MCF 10A (cell line): Measurements from ENCODE around the gene TLCD3B. TPM values are rescaled to one million over a fixed set of nuclear protein-coding genes. Genes with fewer than 3 reads are reported as not detected.

ENCODE experiments used
- BruUV-seq: library from RNA; stranded (reverse); fragments of 400-500 nt; replicated peaks from 2 replicates; lab custom pipeline; 2021; lab: Mats Ljungman, UMichigan
- CTCF ChIA-PET: fragments of 300-600 bp; sonication (Branson Sonifier 250); formaldehyde crosslinking; extraction: SDS; loops from one replicate; lab custom pipeline; 2021; ENCODE audit warnings: antibody characterized with exemption, inconsistent platforms; lab: Yijun Ruan, JAX
- POLR2A ChIA-PET: fragments of 300-600, 350-650 bp; sonication (Branson Sonifier 250); formaldehyde crosslinking; extraction: SDS; loops from one replicate; lab custom pipeline; 2020; ENCODE audit warnings: antibody characterized with exemption, inconsistent platforms; lab: Yijun Ruan, JAX
- DNase-seq: peaks from one replicate; pipeline ENCODE4 v3.0.0-alpha.2; 2018; ENCODE audit not compliant: unreplicated experiment
- H3K27ac Mint-ChIP-seq: one replicate; pipeline ENCODE4 v1.8.0; 2022; ENCODE audit warnings: mild to moderate bottlenecking, low read depth, mixed read lengths; ENCODE audit not compliant: unreplicated experiment
- H3K27me3 Mint-ChIP-seq: one replicate; pipeline ENCODE4 v1.8.0; 2022; ENCODE audit warnings: mixed read lengths; ENCODE audit not compliant: insufficient read depth, unreplicated experiment
- H3K36me3 Mint-ChIP-seq: one replicate; pipeline ENCODE4 v1.8.0; 2022; ENCODE audit warnings: mild to moderate bottlenecking, moderate library complexity, mixed read lengths; ENCODE audit not compliant: insufficient read depth, unreplicated experiment
- H3K4me1 Mint-ChIP-seq: one replicate; pipeline ENCODE4 v1.8.0; 2022; ENCODE audit warnings: mixed read lengths; ENCODE audit not compliant: insufficient read depth, unreplicated experiment
- H3K4me3 Mint-ChIP-seq: one replicate; pipeline ENCODE4 v1.8.0; 2022; ENCODE audit warnings: mild to moderate bottlenecking, moderate library complexity, mixed read lengths; ENCODE audit not compliant: unreplicated experiment
- H3K9me3 Mint-ChIP-seq: one replicate; pipeline ENCODE4 v1.8.0; 2022; ENCODE audit warnings: mixed read lengths; ENCODE audit not compliant: unreplicated experiment
- intact Hi-C: fragments of 100-400 bp; cut with micrococcal nuclease; formaldehyde crosslinking; loops from 2 replicates; pipeline ENCODE4 v1.14.1; 2022
- total RNA-seq: library from RNA; stranded (reverse); gene quantifications from 2 replicates; pipeline ENCODE4 v1.2.3, GENCODE V29; 2022
- TF ChIP-seq, protein P1 (sequence below): fragments of 200-600 bp; IDR thresholded peaks from one replicate; pipeline ENCODE4 v1.8.0; 2022; ENCODE audit warnings: antibody characterized with exemption, mild to moderate bottlenecking; ENCODE audit not compliant: unreplicated experiment

TLCD3B gene
- total RNA-seq, 1 experiment from 2014 or later = 0.21 TPM

DNA sequence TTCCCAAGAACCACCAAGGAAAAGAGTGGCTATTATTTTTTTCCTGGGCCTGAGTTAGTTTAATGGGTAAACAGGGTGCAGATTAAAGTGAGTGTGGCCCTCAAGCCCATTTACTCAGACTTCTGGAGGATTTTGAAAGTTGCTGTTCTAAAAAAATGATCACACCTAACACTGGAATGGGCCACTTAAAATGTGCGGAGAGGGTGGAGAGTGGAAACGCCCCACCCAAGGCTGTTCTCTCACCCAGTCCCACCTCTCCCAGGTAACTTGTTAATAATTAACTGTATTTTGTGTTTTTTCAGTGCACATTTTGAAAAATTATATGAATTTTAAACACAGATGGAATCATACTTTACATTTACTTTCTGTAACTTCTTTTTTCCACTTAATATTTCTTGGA is 41.0 kb downstream of the TLCD3B start:
- ChIA-PET CTCF (no interaction called here), POLR2A (interaction anchor here (0.8 to 1.1 kb wide), 2 partner anchors 16 to 46 kb away, joined by 3 read pairs; no protein-coding TSS in a partner anchor)
- TF ChIP-seq, protein P1, sequence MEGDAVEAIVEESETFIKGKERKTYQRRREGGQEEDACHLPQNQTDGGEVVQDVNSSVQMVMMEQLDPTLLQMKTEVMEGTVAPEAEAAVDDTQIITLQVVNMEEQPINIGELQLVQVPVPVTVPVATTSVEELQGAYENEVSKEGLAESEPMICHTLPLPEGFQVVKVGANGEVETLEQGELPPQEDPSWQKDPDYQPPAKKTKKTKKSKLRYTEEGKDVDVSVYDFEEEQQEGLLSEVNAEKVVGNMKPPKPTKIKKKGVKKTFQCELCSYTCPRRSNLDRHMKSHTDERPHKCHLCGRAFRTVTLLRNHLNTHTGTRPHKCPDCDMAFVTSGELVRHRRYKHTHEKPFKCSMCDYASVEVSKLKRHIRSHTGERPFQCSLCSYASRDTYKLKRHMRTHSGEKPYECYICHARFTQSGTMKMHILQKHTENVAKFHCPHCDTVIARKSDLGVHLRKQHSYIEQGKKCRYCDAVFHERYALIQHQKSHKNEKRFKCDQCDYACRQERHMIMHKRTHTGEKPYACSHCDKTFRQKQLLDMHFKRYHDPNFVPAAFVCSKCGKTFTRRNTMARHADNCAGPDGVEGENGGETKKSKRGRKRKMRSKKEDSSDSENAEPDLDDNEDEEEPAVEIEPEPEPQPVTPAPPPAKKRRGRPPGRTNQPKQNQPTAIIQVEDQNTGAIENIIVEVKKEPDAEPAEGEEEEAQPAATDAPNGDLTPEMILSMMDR = no peak
- no peak for DNase-seq
- Mint-ChIP-seq H3K9me3 (no peaks in the 10 kb centered on the region), H3K27me3 (no peaks in the 10 kb centered on the region), H3K4me3 (no peak overlapping the region), H3K36me3 (peaks cover 35% of the 10 kb centered on the region), H3K4me1 (peaks cover 11% of the 10 kb centered on the region), H3K27ac (no peak overlapping the region)
- no TSS peak for BruUV-seq
- intact Hi-C loops = no loop called here

DNA sequence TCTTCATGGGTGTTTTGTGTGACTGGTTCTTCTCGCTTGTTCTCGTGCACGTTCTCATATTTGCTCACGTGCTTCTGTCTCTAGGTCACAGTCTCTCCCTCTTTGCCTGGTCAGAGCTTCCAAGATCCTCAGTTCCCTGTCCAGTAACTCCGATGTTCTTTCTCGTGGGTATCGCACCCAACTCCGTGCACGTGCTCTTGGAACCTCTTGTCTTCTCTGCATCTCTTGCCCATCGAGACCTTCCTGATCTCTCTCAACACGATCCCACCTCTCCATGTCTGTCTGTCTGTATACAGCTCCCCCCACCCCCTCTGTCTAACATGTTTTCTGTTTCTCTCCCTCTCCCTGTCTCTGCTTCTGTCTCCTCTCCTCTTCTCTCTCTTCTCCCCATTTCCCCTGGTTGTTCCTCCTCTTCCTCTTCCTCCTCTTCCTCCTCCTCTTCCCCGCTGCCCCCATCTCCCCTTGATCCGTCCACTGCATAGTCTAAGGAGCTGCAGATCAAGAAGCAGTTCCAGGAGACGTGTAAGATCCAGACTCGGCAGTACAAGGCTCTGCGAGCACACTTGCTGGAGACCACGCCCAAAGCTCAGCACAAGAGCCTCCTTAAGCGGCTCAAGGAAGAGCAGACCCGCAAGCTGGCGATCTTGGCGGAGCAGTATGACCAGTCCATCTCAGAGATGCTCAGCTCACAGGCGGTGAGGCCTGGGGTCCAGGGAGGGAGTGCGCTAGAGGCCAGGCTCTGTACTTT is 41.8 kb downstream of the TLCD3B start:
- intact Hi-C loops = no loop called here
- no TSS peak for BruUV-seq
- Mint-ChIP-seq H3K27ac (no peak overlapping the region), H3K4me3 (no peak overlapping the region), H3K9me3 (no peaks in the 10 kb centered on the region), H3K27me3 (no peaks in the 10 kb centered on the region), H3K4me1 (peaks cover 6% of the 10 kb centered on the region), H3K36me3 (peaks cover 42% of the 10 kb centered on the region)
- TF ChIP-seq, protein P1 = no peak
- CTCF ChIA-PET = interaction anchor here (0.6 to 1.4 kb wide), 2 partner anchors 14 to 19 kb away, joined by 3 to 4 read pairs; no protein-coding TSS in a partner anchor
- no peak for DNase-seq
- POLR2A ChIA-PET = interaction anchor here (0.8 to 1.1 kb wide), 2 partner anchors 15 to 46 kb away, joined by 3 read pairs; no protein-coding TSS in a partner anchor

DNA sequence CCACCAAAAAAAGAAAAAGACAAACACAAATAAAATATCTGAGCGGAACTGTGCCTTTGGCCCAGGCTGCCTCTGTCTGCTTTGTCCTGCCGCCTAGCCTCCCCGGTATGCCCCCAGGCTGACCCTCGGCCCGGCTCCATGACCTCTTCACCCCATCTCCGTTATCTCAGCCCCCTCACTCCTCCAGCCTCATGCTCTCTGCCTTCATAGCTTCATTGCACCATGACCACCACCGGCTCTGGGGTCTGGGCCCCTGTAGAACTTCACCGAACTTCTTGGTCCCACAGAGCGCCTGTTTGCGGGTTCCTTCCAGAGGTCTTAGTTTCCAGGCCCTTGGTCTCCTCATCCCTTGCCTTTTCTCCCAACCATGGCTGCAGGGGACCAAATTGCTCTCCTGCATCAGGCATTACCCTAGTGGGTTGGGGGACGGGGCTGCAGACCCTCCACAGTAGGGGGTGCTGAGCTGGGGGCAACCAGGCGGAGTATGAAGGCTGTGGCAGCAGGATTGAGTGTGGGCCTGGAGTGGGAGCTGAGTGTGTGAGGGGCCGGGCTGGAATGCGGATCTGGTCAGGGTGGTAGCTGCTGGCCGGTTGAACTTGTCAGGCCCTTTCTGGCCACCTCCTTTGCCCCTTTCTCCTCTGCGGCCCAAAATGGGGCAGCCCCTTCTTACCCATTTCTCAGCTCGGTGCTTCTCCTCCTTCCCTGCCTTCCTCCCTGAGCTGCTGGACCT is 42.6 kb downstream of the TLCD3B start:
- DNase-seq = no peak
- POLR2A ChIA-PET = interaction anchor here (0.7 to 1.1 kb wide), 2 partner anchors 14 to 168 kb away, joined by 3 read pairs; no protein-coding TSS in a partner anchor
- CTCF ChIA-PET = interaction anchor here (0.6 to 1.4 kb wide), 3 partner anchors 13 to 26 kb away, joined by 3 to 4 read pairs (median 3); partner anchors contain the start of gene TMEM219
- H3K27ac Mint-ChIP-seq = no peak overlapping the region
- H3K9me3 Mint-ChIP-seq = no peaks in the 10 kb centered on the region
- H3K4me1 Mint-ChIP-seq = no peaks in the 10 kb centered on the region
- intact Hi-C loops = no loop called here
- no peak overlapping the region for H3K4me3 Mint-ChIP-seq
- BruUV-seq = no TSS peak
- peaks cover 50% of the 10 kb centered on the region for H3K36me3 Mint-ChIP-seq
- no peaks in the 10 kb centered on the region for H3K27me3 Mint-ChIP-seq
- TF ChIP-seq, protein P1 = no peak
